Measurements from ENCODE around the gene PALM2AKAP2.

Gene PALM2AKAP2

GRCh38 chr9:109767814-109768213 lies 12.2 kb upstream of the PALM2AKAP2 start:
- no peak for ATAC-seq
- TF ChIP-seq ZNF70 (CRISPR knock-in tag; IDR thresholded peaks at IDR 0.05), result no peak
- TF ChIP-seq GLIS3 (CRISPR knock-in tag; IDR thresholded peaks at IDR 0.05), result no peak
- TF ChIP-seq PPARA (CRISPR knock-in tag; IDR thresholded peaks at IDR 0.05; ENCODE audit: borderline replicate concordance), result no peak
- TF ChIP-seq CSDC2 (CRISPR knock-in tag; IDR thresholded peaks at IDR 0.05), result no peak
- no peak for TF ChIP-seq ZFP3 (CRISPR knock-in tag; IDR thresholded peaks at IDR 0.05)
- no peak for TF ChIP-seq ISL1 (CRISPR knock-in tag; IDR thresholded peaks at IDR 0.05)
- TF ChIP-seq SNAI2 (CRISPR knock-in tag; IDR thresholded peaks at IDR 0.05), result no peak
- TF ChIP-seq CREB5 (CRISPR knock-in tag; IDR thresholded peaks at IDR 0.05; ENCODE audit: low read depth), result no peak

GRCh38 chr9:109769250-109769649 lies 10.7 kb upstream of the PALM2AKAP2 start:
- no peak for ATAC-seq
- TF ChIP-seq ISL1 (CRISPR knock-in tag; IDR thresholded peaks at IDR 0.05) (no peak), ZNF70 (CRISPR knock-in tag; IDR thresholded peaks at IDR 0.05) (no peak), PPARA (CRISPR knock-in tag; IDR thresholded peaks at IDR 0.05; ENCODE audit: borderline replicate concordance) (no peak), SNAI2 (CRISPR knock-in tag; IDR thresholded peaks at IDR 0.05) (no peak), TSHZ2 (CRISPR knock-in tag; IDR thresholded peaks at IDR 0.05) (no peak), PATZ1 (CRISPR knock-in tag; IDR thresholded peaks at IDR 0.05; ENCODE audit: borderline replicate concordance) (no peak), ZFP30 (CRISPR knock-in tag; IDR thresholded peaks at IDR 0.05) (no peak), CSDC2 (CRISPR knock-in tag; IDR thresholded peaks at IDR 0.05) (no peak), ARNTL (CRISPR knock-in tag; IDR thresholded peaks at IDR 0.05; ENCODE audit: borderline replicate concordance, low read depth) (no peak), OSR1 (CRISPR knock-in tag; IDR thresholded peaks at IDR 0.05) (no peak), TCF4 (CRISPR knock-in tag; IDR thresholded peaks at IDR 0.05; ENCODE audit: borderline replicate concordance) (no peak)

- TF ChIP-seq ZNF8 (CRISPR knock-in tag; IDR thresholded peaks at IDR 0.05), result no peak
- TF ChIP-seq ZFP3 (CRISPR knock-in tag; IDR thresholded peaks at IDR 0.05), result no peak
- no peak for TF ChIP-seq CREB5 (CRISPR knock-in tag; IDR thresholded peaks at IDR 0.05; ENCODE audit: low read depth)
- TF ChIP-seq CSDC2 (CRISPR knock-in tag; IDR thresholded peaks at IDR 0.05), result no peak
- TF ChIP-seq TCF4 (CRISPR knock-in tag; IDR thresholded peaks at IDR 0.05; ENCODE audit: borderline replicate concordance), result no peak
- no peak for TF ChIP-seq ZNF70 (CRISPR knock-in tag; IDR thresholded peaks at IDR 0.05)
- TF ChIP-seq ZC3H10 (CRISPR knock-in tag; IDR thresholded peaks at IDR 0.05), result no peak
- TF ChIP-seq BACH2 (CRISPR knock-in tag; IDR thresholded peaks at IDR 0.05; ENCODE audit: borderline replicate concordance), result no peak
- TF ChIP-seq ZNF565 (CRISPR knock-in tag; conservative IDR thresholded peaks at IDR 0.05; ENCODE audit: low read depth), result no peak
- no peak for TF ChIP-seq SNAI2 (CRISPR knock-in tag; IDR thresholded peaks at IDR 0.05)
- TF ChIP-seq TOX (CRISPR knock-in tag; IDR thresholded peaks at IDR 0.05; ENCODE audit: borderline replicate concordance), result no peak
- no peak for TF ChIP-seq POU6F1 (CRISPR knock-in tag; IDR thresholded peaks at IDR 0.05; ENCODE audit: borderline replicate concordance, low read depth)
- no peak for TF ChIP-seq ESRRG (CRISPR knock-in tag; IDR thresholded peaks at IDR 0.05)
- no peak for TF ChIP-seq ZFP30 (CRISPR knock-in tag; IDR thresholded peaks at IDR 0.05)
- TF ChIP-seq OSR1 (CRISPR knock-in tag; IDR thresholded peaks at IDR 0.05), result no peak
- TF ChIP-seq PATZ1 (CRISPR knock-in tag; IDR thresholded peaks at IDR 0.05; ENCODE audit: borderline replicate concordance), result no peak
- no peak for TF ChIP-seq ARNTL (CRISPR knock-in tag; IDR thresholded peaks at IDR 0.05; ENCODE audit: borderline replicate concordance, low read depth)
- ATAC-seq, result no peak
Measured at GRCh38 chr9:109770101-109770500, 9.9 kb upstream of the PALM2AKAP2 start.

All from SK-N-SH treated with all-trans-retinoic acid at 6 μM for 48 hours (cell line).